Kidney epithelial cell (primary cell): ENCODE results near the gene AAK1. TPM values are rescaled to one million over a fixed set of nuclear protein-coding genes. Genes with fewer than 3 reads are reported as not detected.

ENCODE experiments used
- DNase-seq: peaks from one replicate; pipeline ENCODE4 v3.0.0-alpha.2; 2010; ENCODE audit warnings: low read depth
- H3K27me3 ChIP-seq: 2 replicates; pipeline ENCODE4 v1.6.0; 2011; ENCODE audit warnings: low read length; ENCODE audit not compliant: control insufficient read depth, insufficient read depth
- H3K36me3 ChIP-seq: 2 replicates; pipeline ENCODE4 v1.5.1; 2011; ENCODE audit warnings: low read length; ENCODE audit not compliant: control insufficient read depth, insufficient read depth
- H3K4me3 ChIP-seq: 2 replicates; pipeline ENCODE4 v1.5.1; 2011; ENCODE audit warnings: low read depth, mild to moderate bottlenecking, control low read depth, low read length
- CTCF ChIP-seq: IDR thresholded peaks from 2 replicates; pipeline ENCODE4 v1.5.1; 2011; ENCODE audit warnings: mild to moderate bottlenecking, moderate library complexity, low read length, control low read depth, inconsistent platforms; ENCODE audit not compliant: insufficient read depth, poor library complexity, severe bottlenecking
- total RNA-seq: library from RNA; depleted of rRNA; stranded (reverse); fragments of >200 nt; gene quantifications from 2 replicates; pipeline ENCODE4 v1.2.3, GENCODE V29; 2015

Gene AAK1
- total RNA-seq, 1 donor from 2014 or later: 32.5 TPM

- Histone ChIP-seq H3K36me3 (no peaks in the 10 kb centered on the region), H3K27me3 (no peaks in the 10 kb centered on the region), H3K4me3 (no peak overlapping the region)
- TF ChIP-seq CTCF: no peak
- DNase-seq: no peak
Measured at GRCh38 chr2:69583321-69583833, 60.2 kb downstream of the AAK1 start.

- Histone ChIP-seq H3K4me3 (no peak overlapping the region), H3K27me3 (no peaks in the 10 kb centered on the region), H3K36me3 (no peaks in the 10 kb centered on the region)
- DNase-seq: no peak
- no peak for TF ChIP-seq CTCF
Measured at GRCh38 chr2:69582582-69583176, 60.9 kb downstream of the AAK1 start.

GRCh38 chr2:69581774-69582581 is 61.6 kb downstream of the AAK1 start:
- no peak for DNase-seq
- H3K36me3 ChIP-seq: no peaks in the 10 kb centered on the region
- H3K4me3 ChIP-seq: no peak overlapping the region
- no peaks in the 10 kb centered on the region for H3K27me3 ChIP-seq
- no peak for TF ChIP-seq CTCF

- Histone ChIP-seq H3K4me3 (no peak overlapping the region), H3K27me3 (no peaks in the 10 kb centered on the region), H3K36me3 (no peaks in the 10 kb centered on the region)
- DNase-seq: no peak
- no peak for TF ChIP-seq CTCF
Measured at GRCh38 chr2:69580486-69580885, 63.1 kb downstream of the AAK1 start.

GRCh38 chr2:69579536-69579935 is 64.0 kb downstream of the AAK1 start:
- no peaks in the 10 kb centered on the region for H3K27me3 ChIP-seq
- no peak overlapping the region for H3K4me3 ChIP-seq
- no peak for DNase-seq
- no peaks in the 10 kb centered on the region for H3K36me3 ChIP-seq
- TF ChIP-seq CTCF: no peak
